ENCODE results near the gene NBL1. TPM values are rescaled to one million over a fixed set of nuclear protein-coding genes. Genes with fewer than 3 reads are reported as not detected.
"Not testable (repeated sequence)": the region's sequence is repeated elsewhere in the genome, so short reads cannot be mapped to it uniquely, and the experiment has no call there.

Gene NBL1
- total RNA-seq, 2 experiments from 2014 or later: 38.0 to 41.1 TPM

GRCh38 chr1:19619697-19620384 is 24.3 kb upstream of the NBL1 start:
- ChIA-PET POLR2A (no interaction called here), CTCF (no interaction called here)

GRCh38 chr1:19620786-19621185 is 23.3 kb upstream of the NBL1 start:
- POLR2A ChIA-PET: no interaction called here

GRCh38 chr1:19621274-19621950 is 22.7 kb upstream of the NBL1 start:
- CTCF ChIA-PET: interaction anchor here (0.6 kb wide), 1 partner anchor 38 kb away, joined by 4 read pairs; no protein-coding TSS in a partner anchor
- POLR2A ChIA-PET: no interaction called here

More at GRCh38 chr1:19620786-19621185, 23.3 kb upstream of the NBL1 start:
- CTCF ChIA-PET: interaction anchor here (0.6 kb wide), 1 partner anchor 39 kb away, joined by 4 read pairs; no protein-coding TSS in a partner anchor

GRCh38 chr1:19622204-19622603 is 21.9 kb upstream of the NBL1 start:
- ChIA-PET POLR2A (no interaction called here), CTCF (no interaction called here)

- ChIA-PET CTCF (interaction anchor here (0.6 kb wide), 1 partner anchor 13 kb away, joined by 3 read pairs; no protein-coding TSS in a partner anchor), POLR2A (no interaction called here)
These were observed 20.6 kb upstream of the NBL1 start for GRCh38 chr1:19623523-19623922.

GRCh38 chr1:19625291-19625937 is 18.7 kb upstream of the NBL1 start:
- ChIA-PET POLR2A (no interaction called here), CTCF (no interaction called here)

- CTCF ChIA-PET: no interaction called here
- POLR2A ChIA-PET: no interaction called here
These were observed 15.2 kb upstream of the NBL1 start for GRCh38 chr1:19628879-19629278.

- POLR2A ChIA-PET: no interaction called here
These were observed 14.8 kb upstream of the NBL1 start for GRCh38 chr1:19629357-19629756.

GRCh38 chr1:19630192-19630591 is 13.9 kb upstream of the NBL1 start:
- ChIA-PET POLR2A (interaction anchor here (0.5 kb wide), 1 partner anchor 198 kb away, joined by 6 read pairs; no protein-coding TSS in a partner anchor), CTCF (interaction anchor here (1.5 kb wide), 1 partner anchor 24 kb away, joined by 4 read pairs; no protein-coding TSS in a partner anchor)

More at GRCh38 chr1:19629357-19629756, 14.8 kb upstream of the NBL1 start:
- CTCF ChIA-PET: no interaction called here

GRCh38 chr1:19630720-19631395 is 13.3 kb upstream of the NBL1 start:
- ChIA-PET POLR2A (interaction anchor here (0.5 kb wide), 1 partner anchor 197 kb away, joined by 6 read pairs; no protein-coding TSS in a partner anchor), CTCF (interaction anchor here (1.5 kb wide), 1 partner anchor 23 kb away, joined by 4 read pairs; no protein-coding TSS in a partner anchor)

GRCh38 chr1:19632211-19632610 is 11.9 kb upstream of the NBL1 start:
- POLR2A ChIA-PET: no interaction called here
- CTCF ChIA-PET: no interaction called here

GRCh38 chr1:19633106-19633505 is 11.0 kb upstream of the NBL1 start:
- POLR2A ChIA-PET: no interaction called here
- CTCF ChIA-PET: no interaction called here

- CTCF ChIA-PET, POLR2A ChIA-PET: not testable (repeated sequence)
These were observed 9.0 kb upstream of the NBL1 start for GRCh38 chr1:19635064-19635463.

- ChIA-PET POLR2A (interaction anchor here (0.8 kb wide), 1 partner anchor 149 kb away, joined by 3 read pairs; no protein-coding TSS in a partner anchor), CTCF (interaction anchor here (0.9 kb wide), 1 partner anchor 22 kb away, joined by 3 read pairs; no protein-coding TSS in a partner anchor)
These were observed 8.5 kb upstream of the NBL1 start for GRCh38 chr1:19635646-19636045.

- ChIA-PET CTCF (interaction anchor here (0.9 kb wide), 1 partner anchor 23 kb away, joined by 3 read pairs; no protein-coding TSS in a partner anchor), POLR2A (interaction anchor here (0.8 kb wide), 1 partner anchor 149 kb away, joined by 3 read pairs; no protein-coding TSS in a partner anchor)
These were observed 8.0 kb upstream of the NBL1 start for GRCh38 chr1:19636065-19636464.

GRCh38 chr1:19636749-19637148 is 7.4 kb upstream of the NBL1 start:
- CTCF ChIA-PET, POLR2A ChIA-PET: not testable (repeated sequence)

GRCh38 chr1:19637606-19638005 is 6.5 kb upstream of the NBL1 start:
- POLR2A ChIA-PET: no interaction called here
- CTCF ChIA-PET: no interaction called here

GRCh38 chr1:19639228-19639627 is 4.9 kb upstream of the NBL1 start:
- POLR2A ChIA-PET, CTCF ChIA-PET: not testable (repeated sequence)

- ChIA-PET CTCF (no interaction called here), POLR2A (no interaction called here)
These were observed 4.1 kb upstream of the NBL1 start for GRCh38 chr1:19639999-19640362.
